HCT116 (cell line): ENCODE data around the gene PSENEN. TPM values are rescaled to one million over a fixed set of nuclear protein-coding genes. Genes with fewer than 3 reads are reported as not detected.

Experiments used
- ATAC-seq: fragments of 200-7000 bp; cut with Tn5 transposase; 2 replicates; pipeline ENCODE4 v1.9.1; 2020; ENCODE audit warnings: mild to moderate bottlenecking, moderate library complexity
- BruUV-seq: library from RNA; stranded (reverse); fragments of 400-500 nt; replicated peaks from 2 replicates; lab custom pipeline; 2021; lab: Mats Ljungman, UMichigan
- CTCF ChIA-PET: fragments of 300-600 bp; sonication (Branson Sonifier 250); formaldehyde crosslinking; loops from one replicate; lab custom pipeline; 2021; ENCODE audit warnings: antibody characterized with exemption; lab: Charles Lee
- POLR2A ChIA-PET: fragments of 300-600, 350-600 bp; sonication (Branson Sonifier 250); formaldehyde crosslinking; loops from one replicate; lab custom pipeline; 2021; ENCODE audit warnings: antibody characterized with exemption; lab: Charles Lee
- RAD21 ChIA-PET, 2 experiments: fragments of 300-600 bp; sonication (Branson Sonifier 250); formaldehyde crosslinking; loops; one replicate each; lab custom pipeline; 2023; ENCODE audit warnings: low total read pairs in 2 of 2; ENCODE audit not compliant: uncharacterized antibody in 2 of 2, unreplicated experiment in 2 of 2, low non-redundant PET in 1 of 2; lab: Charles Lee
- DNase-seq: peaks from one replicate; pipeline ENCODE4 v3.0.0-alpha.2; 2010; ENCODE audit warnings: low read depth, low spot score
- H2AFZ ChIP-seq: fragments of 200-600 bp; shearing (Covaris generic), sonication (generic); 2 replicates; pipeline ENCODE4 v1.6.1; 2017; ENCODE audit warnings: low read depth, mixed run types, mixed read lengths, antibody characterized with exemption, low read length; ENCODE audit not compliant: poor library complexity, severe bottlenecking
- H3K27ac ChIP-seq: 2 replicates; pipeline ENCODE4 v1.5.1; 2012; ENCODE audit warnings: low read depth, low read length
- H3K27me3 ChIP-seq: fragments of 200-600 bp; sonication (generic); 2 replicates; pipeline ENCODE4 v1.6.1; 2016; ENCODE audit warnings: mixed run types, low read length, mixed read lengths; ENCODE audit not compliant: insufficient read depth
- H3K36me3 ChIP-seq, 2 experiments: fragments of 200-500 bp in 1 of 2; fragments of 200-600 bp in 1 of 2; sonication (Bioruptor generic) in 1 of 2; sonication (generic) in 1 of 2; 2 replicates each; pipeline versions ENCODE4 v1.5.1 to v1.6.1; 2014 to 2016; ENCODE audit warnings: low read length in 2 of 2, inconsistent platforms in 1 of 2, mixed read lengths in 1 of 2, mixed run types in 1 of 2; ENCODE audit not compliant: insufficient read depth in 2 of 2, control insufficient read depth in 1 of 2
- H3K4me1 ChIP-seq, 2 experiments: fragments of 200-600 bp in 1 of 2; sonication (generic) in 1 of 2; 2 replicates each; pipeline versions ENCODE4 v1.5.1 to v1.6.1; 2012 to 2017; ENCODE audit warnings: low read length in 2 of 2, inconsistent platforms in 1 of 2, mild to moderate bottlenecking in 1 of 2, mixed read lengths in 1 of 2, mixed run types in 1 of 2, moderate library complexity in 1 of 2; ENCODE audit not compliant: insufficient read depth in 2 of 2, control insufficient read depth in 1 of 2
- H3K4me2 ChIP-seq: fragments of 200-600 bp; sonication (generic); 2 replicates; pipeline ENCODE4 v1.6.1; 2017; ENCODE audit warnings: mixed run types, low read length, mixed read lengths
- H3K4me3 ChIP-seq, 2 experiments: fragments of 200-600 bp in 1 of 2; sonication (generic) in 1 of 2; replicated peaks in 1 of 2; 2 replicates each; pipeline ENCODE4 v1.5.1; 2011 to 2016; ENCODE audit warnings: low read length in 2 of 2, control low read depth in 1 of 2, low read depth in 1 of 2, mild to moderate bottlenecking in 1 of 2, mixed read lengths in 1 of 2, mixed run types in 1 of 2
- H3K79me2 ChIP-seq: fragments of 200-600 bp; sonication (generic); 2 replicates; pipeline ENCODE4 v1.6.1; 2017; ENCODE audit warnings: mild to moderate bottlenecking, mixed run types, low read length, moderate library complexity, mixed read lengths; ENCODE audit not compliant: insufficient read depth
- H3K9ac ChIP-seq: fragments of 200-600 bp; sonication (generic); 2 replicates; pipeline ENCODE4 v1.6.1; 2016; ENCODE audit warnings: low read length, mixed read lengths
- H3K9me2 ChIP-seq: fragments of 200-600 bp; sonication (generic), shearing (Covaris generic); 2 replicates; pipeline ENCODE4 v1.6.1; 2017; ENCODE audit warnings: mixed run types, mild to moderate bottlenecking, moderate library complexity; ENCODE audit not compliant: insufficient read depth
- H3K9me3 ChIP-seq, 2 experiments: fragments of 200-500 bp in 1 of 2; fragments of 200-600 bp in 1 of 2; sonication (Bioruptor generic) in 1 of 2; sonication (generic) in 1 of 2; 2 replicates each; pipeline ENCODE4 v1.6.1; 2014 to 2017; ENCODE audit warnings: low read length in 2 of 2, mixed read lengths in 2 of 2, inconsistent platforms in 1 of 2, low read depth in 1 of 2, mild to moderate bottlenecking in 1 of 2, mixed run types in 1 of 2, moderate library complexity in 1 of 2; ENCODE audit not compliant: control insufficient read depth in 1 of 2, insufficient read depth in 1 of 2
- H4K20me1 ChIP-seq: fragments of 200-600 bp; sonication (generic), shearing (Covaris generic); 2 replicates; pipeline ENCODE4 v1.6.1; 2017; ENCODE audit warnings: mixed run types, mild to moderate bottlenecking, moderate library complexity; ENCODE audit not compliant: insufficient read depth
- EZH2 ChIP-seq: fragments of 200-600 bp; sonication (generic); IDR thresholded peaks from 2 replicates; pipeline ENCODE4 v1.6.1; 2017; ENCODE audit warnings: antibody characterized with exemption, mixed run types
- POLR2AphosphoS5 ChIP-seq: IDR thresholded peaks from 2 replicates; pipeline ENCODE4 v1.6.1; 2011; ENCODE audit warnings: mild to moderate bottlenecking, low read depth, low read length, moderate library complexity
- intact Hi-C: fragments of 100-400 bp; cut with micrococcal nuclease; formaldehyde crosslinking; loops from 2 replicates; pipeline ENCODE4 v1.10.0; 2022
- total RNA-seq: library from RNA; stranded (reverse); gene quantifications from one replicate; pipeline ENCODE4 v1.2.1, GENCODE V29; 2021; ENCODE audit not compliant: unreplicated experiment
- TF ChIP-seq, protein P1 (sequence below), 3 experiments: fragments of 200-600 bp in 1 of 3; sonication (generic) in 1 of 3; IDR thresholded peaks in 2 of 3; conservative IDR thresholded peaks in 1 of 3; 2 replicates each; pipeline ENCODE4 v1.5.1; 2012 to 2017; ENCODE audit warnings: low read depth in 2 of 3, low read length in 2 of 3, antibody characterized with exemption in 1 of 3, borderline replicate concordance in 1 of 3, control low read depth in 1 of 3, mild to moderate bottlenecking in 1 of 3, mixed read lengths in 1 of 3, mixed run types in 1 of 3, moderate library complexity in 1 of 3; ENCODE audit not compliant: insufficient read depth in 1 of 3

Gene PSENEN
- total RNA-seq, 1 experiment from 2014 or later = 55.3 TPM

DNA sequence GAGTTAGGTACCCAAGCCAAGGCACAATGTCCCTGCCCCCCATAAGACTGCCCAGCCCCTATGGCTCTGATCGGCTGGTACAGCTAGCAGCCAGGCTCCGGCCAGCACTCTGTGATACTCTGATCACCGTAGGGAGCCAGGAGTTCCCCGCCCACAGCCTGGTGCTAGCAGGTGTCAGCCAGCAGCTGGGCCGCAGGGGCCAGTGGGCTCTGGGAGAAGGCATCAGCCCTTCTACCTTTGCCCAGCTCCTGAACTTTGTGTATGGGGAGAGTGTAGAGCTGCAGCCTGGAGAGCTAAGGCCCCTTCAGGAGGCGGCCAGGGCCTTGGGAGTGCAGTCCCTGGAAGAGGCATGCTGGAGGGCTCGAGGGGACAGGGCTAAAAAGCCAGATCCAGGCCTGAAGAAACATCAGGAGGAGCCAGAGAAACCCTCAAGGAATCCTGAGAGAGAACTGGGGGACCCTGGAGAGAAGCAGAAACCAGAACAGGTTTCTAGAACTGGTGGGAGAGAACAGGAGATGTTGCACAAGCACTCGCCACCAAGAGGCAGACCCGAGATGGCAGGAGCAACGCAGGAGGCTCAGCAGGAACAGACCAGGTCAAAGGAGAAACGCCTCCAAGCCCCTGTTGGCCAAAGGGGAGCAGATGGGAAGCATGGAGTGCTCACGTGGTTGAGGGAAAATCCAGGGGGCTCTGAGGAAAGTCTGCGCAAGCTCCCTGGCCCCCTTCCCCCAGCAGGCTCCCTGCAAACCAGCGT is 30.7 kb upstream of the PSENEN start:
- ChIA-PET POLR2A (no interaction called here), CTCF (no interaction called here), RAD21 (no interaction called here)
- Histone ChIP-seq H2AFZ (no peak overlapping the region), H3K4me3 (no peak overlapping the region), H3K4me1 (peaks cover 16 to 41% of the 10 kb centered on the region in 2 experiments), H4K20me1 (no peaks in the 10 kb centered on the region)
- no TSS peak for BruUV-seq
- no peak for TF ChIP-seq EZH2
- TF ChIP-seq, protein P1, sequence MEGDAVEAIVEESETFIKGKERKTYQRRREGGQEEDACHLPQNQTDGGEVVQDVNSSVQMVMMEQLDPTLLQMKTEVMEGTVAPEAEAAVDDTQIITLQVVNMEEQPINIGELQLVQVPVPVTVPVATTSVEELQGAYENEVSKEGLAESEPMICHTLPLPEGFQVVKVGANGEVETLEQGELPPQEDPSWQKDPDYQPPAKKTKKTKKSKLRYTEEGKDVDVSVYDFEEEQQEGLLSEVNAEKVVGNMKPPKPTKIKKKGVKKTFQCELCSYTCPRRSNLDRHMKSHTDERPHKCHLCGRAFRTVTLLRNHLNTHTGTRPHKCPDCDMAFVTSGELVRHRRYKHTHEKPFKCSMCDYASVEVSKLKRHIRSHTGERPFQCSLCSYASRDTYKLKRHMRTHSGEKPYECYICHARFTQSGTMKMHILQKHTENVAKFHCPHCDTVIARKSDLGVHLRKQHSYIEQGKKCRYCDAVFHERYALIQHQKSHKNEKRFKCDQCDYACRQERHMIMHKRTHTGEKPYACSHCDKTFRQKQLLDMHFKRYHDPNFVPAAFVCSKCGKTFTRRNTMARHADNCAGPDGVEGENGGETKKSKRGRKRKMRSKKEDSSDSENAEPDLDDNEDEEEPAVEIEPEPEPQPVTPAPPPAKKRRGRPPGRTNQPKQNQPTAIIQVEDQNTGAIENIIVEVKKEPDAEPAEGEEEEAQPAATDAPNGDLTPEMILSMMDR (IDR thresholded peaks at IDR 0.05 in 2 of 3, conservative IDR thresholded peaks at IDR 0.05 in 1 of 3; ENCODE audit: borderline replicate concordance in 1 of 3, insufficient read depth in 1 of 3, low read depth in 2 of 3, low read length in 2 of 3) = peak in 2 of 3 experiments; percentile 10 to 40; a peak in 2 of 6 replicates
- TF ChIP-seq, all 23 proteins: peak for 1
- H3K9me2 ChIP-seq = no peaks in the 10 kb centered on the region
- no peaks in the 10 kb centered on the region for H3K27me3 ChIP-seq
- no peak overlapping the region for H3K9ac ChIP-seq
- intact Hi-C loops = loop anchor here (10.0 kb wide), 1 partner anchor 360 kb away; the partner anchor contains the start of gene FFAR3
- peaks cover 21% of the 10 kb centered on the region for H3K79me2 ChIP-seq
- H3K27ac ChIP-seq = peak overlapping the region; percentile 2; the same call in 1 of the 2 replicates
- ATAC-seq (no peak), DNase-seq (no peak)
- H3K9me3 ChIP-seq = no peaks in the 10 kb centered on the region
- no peaks in the 10 kb centered on the region; a peak in 2 of 4 replicates for H3K36me3 ChIP-seq
- H3K4me2 ChIP-seq = no peak overlapping the region

DNA sequence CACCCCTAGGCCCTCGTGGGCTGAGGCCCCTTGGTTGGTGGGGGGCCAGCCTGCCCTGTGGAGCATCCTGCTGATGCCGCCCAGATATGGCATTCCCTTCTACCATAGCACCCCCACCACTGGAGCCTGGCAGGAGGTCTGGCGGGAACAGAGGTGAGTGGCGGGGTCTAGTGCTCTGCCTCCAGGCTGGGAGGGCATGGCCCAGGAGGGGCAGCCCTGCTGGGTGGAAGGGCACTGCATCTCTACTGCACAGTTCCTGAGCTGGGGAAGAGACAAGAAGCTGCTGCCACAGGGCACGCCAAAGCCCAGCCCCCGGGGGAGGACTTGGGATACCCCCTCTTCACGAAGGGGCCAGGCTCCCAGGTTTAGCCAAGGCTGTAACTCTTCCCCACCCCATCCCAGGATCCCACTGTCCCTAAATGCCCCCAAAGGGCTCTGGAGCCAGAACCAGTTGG is 30.1 kb upstream of the PSENEN start:
- Histone ChIP-seq H3K27me3 (no peaks in the 10 kb centered on the region), H3K4me1 (peaks cover 16 to 41% of the 10 kb centered on the region in 2 experiments), H3K4me3 (peak overlapping the region; percentile 89 to 94)
- intact Hi-C loops = loop anchor here (10.0 kb wide), 1 partner anchor 361 kb away; the partner anchor contains the start of gene FFAR3
- BruUV-seq = no TSS peak
- ATAC-seq = no peak
- CTCF ChIA-PET = no interaction called here
- no peak for TF ChIP-seq POLR2AphosphoS5
- TF ChIP-seq, all 23 proteins: peak for 0
- peak overlapping the region; percentile 91 for H3K9ac ChIP-seq
- H3K36me3 ChIP-seq = peaks cover 3 to 5% of the 10 kb centered on the region in 2 experiments; a peak in 3 of 4 replicates
- no peaks in the 10 kb centered on the region for H4K20me1 ChIP-seq
- H3K27ac ChIP-seq = peak overlapping the region; percentile 85
- ChIA-PET RAD21 (no interaction called here), POLR2A (no interaction called here)
- H2AFZ ChIP-seq = no peak overlapping the region
- H3K9me3 ChIP-seq = no peaks in the 10 kb centered on the region
- peak overlapping the region; percentile 81 for H3K4me2 ChIP-seq
- H3K9me2 ChIP-seq = no peaks in the 10 kb centered on the region
- no peak for DNase-seq
- H3K79me2 ChIP-seq = peaks cover 27% of the 10 kb centered on the region
